ENCODE results near the gene ALOX15. TPM values are rescaled to one million over a fixed set of nuclear protein-coding genes. Genes with fewer than 3 reads are reported as not detected.
"Not testable (repeated sequence)": the region's sequence is repeated elsewhere in the genome, so short reads cannot be mapped to it uniquely, and the experiment has no call there.

ALOX15 gene, protein sequence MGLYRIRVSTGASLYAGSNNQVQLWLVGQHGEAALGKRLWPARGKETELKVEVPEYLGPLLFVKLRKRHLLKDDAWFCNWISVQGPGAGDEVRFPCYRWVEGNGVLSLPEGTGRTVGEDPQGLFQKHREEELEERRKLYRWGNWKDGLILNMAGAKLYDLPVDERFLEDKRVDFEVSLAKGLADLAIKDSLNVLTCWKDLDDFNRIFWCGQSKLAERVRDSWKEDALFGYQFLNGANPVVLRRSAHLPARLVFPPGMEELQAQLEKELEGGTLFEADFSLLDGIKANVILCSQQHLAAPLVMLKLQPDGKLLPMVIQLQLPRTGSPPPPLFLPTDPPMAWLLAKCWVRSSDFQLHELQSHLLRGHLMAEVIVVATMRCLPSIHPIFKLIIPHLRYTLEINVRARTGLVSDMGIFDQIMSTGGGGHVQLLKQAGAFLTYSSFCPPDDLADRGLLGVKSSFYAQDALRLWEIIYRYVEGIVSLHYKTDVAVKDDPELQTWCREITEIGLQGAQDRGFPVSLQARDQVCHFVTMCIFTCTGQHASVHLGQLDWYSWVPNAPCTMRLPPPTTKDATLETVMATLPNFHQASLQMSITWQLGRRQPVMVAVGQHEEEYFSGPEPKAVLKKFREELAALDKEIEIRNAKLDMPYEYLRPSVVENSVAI
- total RNA-seq, result not detected in 2 replicates

DNA sequence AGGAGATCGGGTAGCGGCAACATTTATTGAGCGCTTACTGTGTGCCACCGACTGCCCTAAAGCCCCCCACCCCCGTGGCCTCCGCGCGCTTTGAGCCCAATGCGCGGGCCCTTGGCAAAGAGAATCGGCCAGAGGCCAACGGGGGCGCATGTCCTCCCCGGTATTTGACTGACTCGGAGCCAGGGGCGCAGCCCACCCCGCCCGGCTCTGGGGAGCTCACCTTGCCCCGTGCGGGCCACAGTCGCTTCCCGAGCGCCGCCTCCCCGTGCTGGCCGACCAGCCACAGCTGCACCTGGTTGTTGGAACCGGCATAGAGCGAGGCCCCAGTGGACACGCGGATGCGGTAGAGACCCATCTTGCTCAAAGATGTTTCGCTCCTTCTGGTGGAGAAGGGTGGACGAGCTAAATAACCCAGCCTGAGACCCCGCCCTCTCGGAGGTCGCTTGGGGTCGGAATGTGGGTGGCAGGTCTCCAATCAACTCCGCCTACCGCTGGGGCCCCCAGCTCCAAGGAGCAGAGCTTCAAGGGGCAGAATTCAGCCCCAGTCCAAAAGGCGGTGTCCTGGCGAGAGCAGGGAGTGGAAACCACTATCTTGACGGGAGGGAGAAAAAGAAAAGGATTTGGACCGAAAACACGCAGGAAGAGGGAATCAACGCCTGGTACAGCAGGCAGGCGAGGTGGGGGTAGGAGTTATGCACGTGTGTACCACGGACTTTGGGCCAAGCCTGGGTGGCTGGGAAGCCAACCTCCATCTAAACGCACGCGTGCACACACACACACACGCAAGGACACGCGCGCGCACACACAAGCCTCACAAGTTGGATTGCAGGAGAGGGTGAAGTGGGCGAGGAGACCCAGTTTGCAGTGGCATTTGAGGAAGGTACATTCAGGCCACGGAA is at the start of gene ALOX15:
Gene ALOX15, minus strand, starts transcription at position 382 of the 899 bp plus-strand sequence. Its CDS starts 27 bp downstream, at position 355.
- TF ChIP-seq, protein P1, sequence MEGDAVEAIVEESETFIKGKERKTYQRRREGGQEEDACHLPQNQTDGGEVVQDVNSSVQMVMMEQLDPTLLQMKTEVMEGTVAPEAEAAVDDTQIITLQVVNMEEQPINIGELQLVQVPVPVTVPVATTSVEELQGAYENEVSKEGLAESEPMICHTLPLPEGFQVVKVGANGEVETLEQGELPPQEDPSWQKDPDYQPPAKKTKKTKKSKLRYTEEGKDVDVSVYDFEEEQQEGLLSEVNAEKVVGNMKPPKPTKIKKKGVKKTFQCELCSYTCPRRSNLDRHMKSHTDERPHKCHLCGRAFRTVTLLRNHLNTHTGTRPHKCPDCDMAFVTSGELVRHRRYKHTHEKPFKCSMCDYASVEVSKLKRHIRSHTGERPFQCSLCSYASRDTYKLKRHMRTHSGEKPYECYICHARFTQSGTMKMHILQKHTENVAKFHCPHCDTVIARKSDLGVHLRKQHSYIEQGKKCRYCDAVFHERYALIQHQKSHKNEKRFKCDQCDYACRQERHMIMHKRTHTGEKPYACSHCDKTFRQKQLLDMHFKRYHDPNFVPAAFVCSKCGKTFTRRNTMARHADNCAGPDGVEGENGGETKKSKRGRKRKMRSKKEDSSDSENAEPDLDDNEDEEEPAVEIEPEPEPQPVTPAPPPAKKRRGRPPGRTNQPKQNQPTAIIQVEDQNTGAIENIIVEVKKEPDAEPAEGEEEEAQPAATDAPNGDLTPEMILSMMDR (IDR thresholded peaks at IDR 0.05; ENCODE audit: insufficient read depth, low read depth, low read length), result no peak
- no peak for DNase-seq (ENCODE audit: low read depth)
- no peak within 1 kb of the TSS for H3K4me3 ChIP-seq (ENCODE audit: low read depth, low read length)

DNA sequence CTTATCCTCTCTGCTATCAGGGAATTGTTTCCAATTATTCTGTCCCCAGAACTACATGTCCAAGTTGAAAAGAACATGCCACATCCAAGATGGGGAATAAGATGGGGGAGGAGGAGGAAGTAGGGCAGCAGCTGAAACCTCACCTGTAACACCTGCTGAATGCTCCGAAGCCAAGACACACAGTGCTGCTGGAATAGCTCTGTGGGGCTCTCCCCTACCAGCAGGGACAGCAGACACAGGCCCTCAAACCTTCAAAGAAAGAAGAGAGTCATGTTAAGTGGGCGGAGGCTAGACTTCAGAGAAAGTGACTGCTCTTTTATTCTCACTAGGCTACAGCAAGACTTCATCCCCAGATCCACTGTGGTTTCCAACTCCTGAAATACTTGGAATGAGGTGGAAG is 49.3 kb upstream of the ALOX15 start:
- DNase-seq (ENCODE audit: low read depth), result no peak
- H3K4me3 ChIP-seq (ENCODE audit: low read depth, low read length), result no peak overlapping the region
- TF ChIP-seq, protein P1 (IDR thresholded peaks at IDR 0.05; ENCODE audit: insufficient read depth, low read depth, low read length), result no peak

DNA sequence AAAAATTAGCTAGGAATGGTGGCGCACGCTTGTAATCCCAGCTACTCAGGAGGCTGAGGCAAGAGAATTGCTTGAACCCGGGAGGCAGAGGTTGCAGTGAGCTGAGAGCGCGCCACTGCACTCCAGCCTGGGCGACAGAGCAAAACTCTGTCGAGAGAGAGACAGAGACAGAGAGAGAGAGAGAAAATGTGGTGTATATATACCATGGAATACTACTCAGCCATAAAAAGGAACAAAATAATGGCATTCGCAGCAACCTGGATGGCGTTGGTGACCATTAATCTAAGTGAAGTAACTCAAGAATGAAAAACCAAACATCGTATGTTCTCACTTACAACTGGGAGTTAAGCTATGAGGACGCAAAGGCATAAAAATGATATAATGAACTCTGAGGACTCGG is 48.4 kb upstream of the ALOX15 start:
- not testable (repeated sequence) for H3K4me3 ChIP-seq (ENCODE audit: low read depth, low read length); DNase-seq (ENCODE audit: low read depth)

DNA sequence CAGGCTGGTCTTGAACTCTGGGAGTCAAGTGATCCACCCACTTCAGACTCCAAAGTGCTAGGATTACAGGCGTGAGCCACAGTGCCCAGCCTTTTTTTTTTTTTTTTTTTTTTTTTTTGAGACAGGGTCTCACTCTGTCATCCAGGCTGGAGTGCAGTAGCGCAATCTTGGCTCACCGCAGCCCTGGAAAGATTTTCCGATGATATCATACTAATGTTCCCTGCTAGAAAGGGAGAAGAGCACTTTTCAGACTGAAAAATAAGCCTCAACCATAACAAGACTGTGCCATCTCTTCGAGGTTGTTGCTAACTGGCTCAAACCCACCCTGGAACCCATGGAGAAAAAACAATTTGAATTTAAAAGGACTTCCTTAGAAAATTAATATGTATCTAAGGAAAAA is 42.3 kb upstream of the ALOX15 start:
- DNase-seq (ENCODE audit: low read depth); H3K4me3 ChIP-seq (ENCODE audit: low read depth, low read length): not testable (repeated sequence)

DNA sequence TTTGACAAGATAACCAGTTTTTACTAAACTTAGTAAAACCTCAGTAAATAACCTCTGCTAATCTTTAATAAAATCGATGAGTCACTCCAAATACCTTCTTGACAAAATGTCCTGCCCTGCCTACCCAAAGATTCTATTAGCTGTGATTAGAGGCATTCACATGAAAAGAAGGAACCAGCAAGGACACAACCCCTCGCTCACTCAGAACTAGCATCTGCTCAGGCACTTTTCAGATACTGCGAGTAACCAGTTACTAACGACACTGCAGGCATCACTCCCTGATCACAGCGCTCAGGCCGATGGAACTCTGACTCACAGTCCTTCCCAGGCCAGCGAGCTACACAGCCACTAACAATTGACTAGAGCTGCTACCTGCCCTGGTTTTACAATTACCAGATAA is 38.2 kb upstream of the ALOX15 start:
- TF ChIP-seq, protein P1 (IDR thresholded peaks at IDR 0.05; ENCODE audit: insufficient read depth, low read depth, low read length), result no peak
- H3K4me3 ChIP-seq (ENCODE audit: low read depth, low read length), result no peak overlapping the region
- peak; percentile 54 for DNase-seq (ENCODE audit: low read depth)

DNA sequence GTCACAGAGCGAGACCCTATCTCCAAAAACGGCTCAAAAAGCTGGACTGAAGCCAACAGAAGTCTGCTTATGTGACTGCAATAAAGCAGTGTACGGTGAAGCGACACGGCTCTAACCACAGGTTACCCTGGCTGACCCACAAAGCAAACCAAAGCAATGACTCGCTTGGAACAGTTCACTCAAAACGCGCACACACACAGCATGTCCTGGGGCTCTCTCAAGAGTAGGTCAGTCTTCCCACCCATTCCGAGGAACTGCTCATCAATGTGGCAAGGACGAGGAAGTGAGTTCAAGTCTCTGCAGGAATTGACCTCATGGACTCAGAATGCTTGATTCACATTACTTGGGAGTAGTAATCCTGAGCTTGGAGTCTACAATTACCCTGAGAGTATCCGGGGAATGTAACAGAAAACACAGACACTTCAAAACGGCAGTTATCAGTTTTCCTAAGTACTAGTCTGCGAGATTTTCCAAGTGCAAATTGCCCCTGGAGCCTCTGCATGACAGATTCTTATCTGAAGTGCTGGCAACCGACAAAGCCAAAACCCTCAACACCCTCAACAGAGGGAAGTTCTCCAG is 37.1 kb upstream of the ALOX15 start:
- H3K4me3 ChIP-seq (ENCODE audit: low read depth, low read length), result no peak overlapping the region
- TF ChIP-seq, protein P1 (IDR thresholded peaks at IDR 0.05; ENCODE audit: insufficient read depth, low read depth, low read length), result no peak
- DNase-seq (ENCODE audit: low read depth), result peak; percentile 78

DNA sequence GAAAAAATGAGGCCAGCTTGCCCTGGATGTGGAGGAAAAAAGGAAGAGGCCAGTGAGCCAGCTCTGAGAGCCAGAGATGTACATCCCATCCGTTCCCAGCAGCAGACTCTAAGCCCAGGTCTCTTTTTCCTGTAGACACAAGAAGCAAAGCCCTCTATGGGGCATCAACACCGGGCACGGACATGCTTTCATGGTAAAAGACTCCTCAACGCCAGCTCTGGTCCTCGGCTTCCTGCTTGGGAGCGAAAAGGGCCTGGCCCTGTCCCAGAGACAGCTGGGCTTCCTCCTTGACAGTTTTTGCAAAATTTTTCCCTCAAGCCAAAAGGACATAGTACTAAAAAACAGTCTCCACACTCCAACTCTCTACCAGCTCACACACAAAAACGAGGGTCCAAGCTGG is 35.3 kb upstream of the ALOX15 start:
- no peak overlapping the region for H3K4me3 ChIP-seq (ENCODE audit: low read depth, low read length)
- no peak for DNase-seq (ENCODE audit: low read depth)
- TF ChIP-seq, protein P1 (IDR thresholded peaks at IDR 0.05; ENCODE audit: insufficient read depth, low read depth, low read length), result no peak
